PC-3 (cell line): ENCODE measurements around the gene UNC13A. TPM values are rescaled to one million over a fixed set of nuclear protein-coding genes. Genes with fewer than 3 reads are reported as not detected.

Experiments
- ATAC-seq: fragments of 200-7000 bp; cut with Tn5 transposase; 2 replicates; pipeline ENCODE4 v1.9.1; 2020; ENCODE audit warnings: mild to moderate bottlenecking, moderate library complexity
- BruUV-seq: library from RNA; stranded (reverse); fragments of 400-500 nt; replicated peaks from 2 replicates; lab custom pipeline; 2021; lab: Mats Ljungman, UMichigan
- CTCF ChIA-PET: fragments of 300-600 bp; sonication (Branson Sonifier 250); formaldehyde crosslinking; loops from one replicate; lab custom pipeline; 2022; ENCODE audit warnings: antibody characterized with exemption; lab: Charles Lee
- POLR2A ChIA-PET: fragments of 300-600 bp; sonication (Branson Sonifier 250); formaldehyde crosslinking; loops from one replicate; lab custom pipeline; 2022; ENCODE audit warnings: antibody characterized with exemption; ENCODE audit not compliant: unreplicated experiment; lab: Charles Lee
- DNase-seq: peaks from one replicate; pipeline ENCODE4 v3.0.0-alpha.2; 2015
- H2AFZ ChIP-seq: fragments of 300-600 bp; sonication (generic); 2 replicates; pipeline ENCODE4 v1.6.0; 2016; ENCODE audit warnings: antibody characterized with exemption, low read length
- H3F3A ChIP-seq: fragments of 300-600 bp; sonication (generic); one replicate; pipeline ENCODE4 v1.6.0; 2017; ENCODE audit warnings: antibody characterized with exemption, low read length, control low read depth, mild to moderate bottlenecking; ENCODE audit not compliant: unreplicated experiment
- H3K27ac ChIP-seq: fragments of 300-600 bp; sonication (generic); 2 replicates; pipeline ENCODE4 v1.5.1; 2016; ENCODE audit warnings: mild to moderate bottlenecking, low read length
- H3K27me3 ChIP-seq: fragments of 300-600 bp; sonication (generic); 2 replicates; pipeline ENCODE4 v1.6.1; 2016; ENCODE audit warnings: low read length, mixed read lengths
- H3K36me3 ChIP-seq: fragments of 300-600 bp; sonication (generic); 2 replicates; pipeline ENCODE4 v1.6.1; 2016; ENCODE audit warnings: low read depth, mixed run types, low read length, mixed read lengths
- H3K4me1 ChIP-seq: fragments of 300-600 bp; sonication (generic); 2 replicates; pipeline ENCODE4 v1.5.1; 2016; ENCODE audit warnings: low read length; ENCODE audit not compliant: insufficient read depth
- H3K4me2 ChIP-seq: fragments of 300-600 bp; sonication (generic); 2 replicates; pipeline ENCODE4 v1.6.0; 2016; ENCODE audit warnings: low read length
- H3K4me3 ChIP-seq: fragments of 300-600 bp; sonication (generic); 2 replicates; pipeline ENCODE4 v1.5.1; 2016; ENCODE audit warnings: mild to moderate bottlenecking, low read length, mixed read lengths
- H3K79me2 ChIP-seq: fragments of 300-600 bp; sonication (generic); 2 replicates; pipeline ENCODE4 v1.6.1; 2017; ENCODE audit warnings: low read length, mixed read lengths
- H3K9ac ChIP-seq: fragments of 300-600 bp; sonication (generic); 2 replicates; pipeline ENCODE4 v1.6.0; 2016; ENCODE audit warnings: mild to moderate bottlenecking, low read length
- H3K9me2 ChIP-seq: fragments of 300-600 bp; sonication (generic); replicated peaks from 2 replicates; pipeline ENCODE4 v1.6.1; 2016; ENCODE audit warnings: mixed run types, low read length, mixed read lengths
- H3K9me3 ChIP-seq: fragments of 300-600 bp; sonication (generic); 2 replicates; pipeline ENCODE4 v1.6.1; 2016; ENCODE audit warnings: low read length, mixed read lengths
- H4K20me1 ChIP-seq: fragments of 300-600 bp; sonication (generic); 2 replicates; pipeline ENCODE4 v1.6.1; 2016; ENCODE audit warnings: low read length, mixed read lengths
- CTCF ChIP-seq: fragments of 300-600 bp; sonication (generic); conservative IDR thresholded peaks from 2 replicates; pipeline ENCODE4 v1.5.1; 2017; ENCODE audit warnings: antibody characterized with exemption, low read depth, mild to moderate bottlenecking, low read length
- EZH2 ChIP-seq: fragments of 300-600 bp; sonication (generic); IDR thresholded peaks from one replicate; pipeline ENCODE4 v1.6.1; 2017; ENCODE audit warnings: antibody characterized with exemption, mild to moderate bottlenecking, low read length; ENCODE audit not compliant: unreplicated experiment
- EZH2phosphoT487 ChIP-seq: fragments of 300-600 bp; sonication (generic); IDR thresholded peaks from 2 replicates; pipeline ENCODE4 v1.6.1; 2018; ENCODE audit warnings: mild to moderate bottlenecking, antibody characterized with exemption, low read length, borderline replicate concordance
- intact Hi-C: fragments of 100-400 bp; cut with micrococcal nuclease; formaldehyde crosslinking; loops from 2 replicates; pipeline ENCODE4 v1.9.0; 2023
- total RNA-seq: library from RNA; depleted of rRNA; stranded (reverse); fragments of >200 nt; gene quantifications from 2 replicates; pipeline ENCODE4 v1.2.3, GENCODE V29; 2014

UNC13A gene
- total RNA-seq, 1 experiment from 2014 or later, result not detected

DNA sequence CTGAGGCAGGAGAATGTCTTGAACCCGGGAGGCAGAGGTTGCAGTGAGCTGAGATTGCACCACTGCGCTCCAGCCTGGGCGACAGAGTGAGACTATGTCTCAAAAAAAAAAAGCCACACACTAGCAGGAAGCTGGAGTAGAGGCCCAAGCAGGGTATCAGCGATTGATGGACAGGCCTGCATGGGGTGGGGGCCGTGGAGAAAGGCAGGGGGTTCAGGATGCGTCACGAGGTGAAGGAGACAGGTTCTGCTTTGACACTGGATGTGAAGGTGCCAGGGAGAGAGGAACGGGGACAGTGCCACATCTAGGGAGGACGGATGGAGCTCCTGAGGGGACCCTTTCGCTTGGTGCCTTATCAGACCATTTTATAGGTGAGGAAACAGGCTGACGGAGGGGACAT lies 125.6 kb downstream of the UNC13A start:
- POLR2A ChIA-PET, result interaction anchor here (0.6 kb wide), 1 partner anchor 157 kb away, joined by 4 read pairs; the partner anchor contains the start of gene MAP1S
- Histone ChIP-seq H3K36me3 (peaks cover 17% of the 10 kb centered on the region; the same call in 1 of the 2 replicates), H3K9me2 (no peaks in the 10 kb centered on the region), H3K4me1 (no peaks in the 10 kb centered on the region), H3K4me3 (no peak overlapping the region), H3K9ac (no peak overlapping the region), H2AFZ (no peak overlapping the region), H3K27ac (no peak overlapping the region), H3K9me3 (no peaks in the 10 kb centered on the region), H4K20me1 (no peaks in the 10 kb centered on the region), H3K4me2 (no peak overlapping the region), H3K79me2 (peaks cover under 1% of the 10 kb centered on the region), H3F3A (no peaks in the 10 kb centered on the region), H3K27me3 (no peaks in the 10 kb centered on the region)
- BruUV-seq, result no TSS peak
- DNase-seq (no peak), ATAC-seq (no peak)
- CTCF ChIA-PET, result no interaction called here
- intact Hi-C loops, result no loop called here
- TF ChIP-seq EZH2phosphoT487, result no peak
- no peak for TF ChIP-seq EZH2
- no peak for TF ChIP-seq CTCF

DNA sequence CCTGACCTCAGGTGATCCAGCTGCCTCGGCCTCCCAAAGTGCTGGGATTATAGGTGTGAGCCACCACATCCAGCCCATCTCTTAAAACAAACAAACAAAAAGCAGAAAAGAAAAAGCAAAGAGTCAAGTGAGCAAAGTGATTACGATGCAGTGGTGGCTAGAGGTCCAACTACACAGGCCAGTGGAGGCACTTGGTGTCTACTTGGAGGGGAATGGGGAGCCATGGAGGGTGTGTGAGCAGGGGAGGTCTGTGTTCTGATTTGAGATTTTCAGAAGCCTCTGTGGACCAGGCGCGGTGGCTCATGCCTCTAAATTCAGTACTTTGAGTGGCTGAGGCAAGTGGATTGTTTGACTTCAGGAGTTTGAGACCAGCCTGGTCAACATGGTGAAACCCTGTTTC lies 126.1 kb downstream of the UNC13A start:
- Histone ChIP-seq H3K27ac (no peak overlapping the region), H3K9me3 (no peaks in the 10 kb centered on the region), H3K4me2 (no peak overlapping the region), H3K9me2 (no peaks in the 10 kb centered on the region), H3K79me2 (peaks cover 6% of the 10 kb centered on the region), H3F3A (no peaks in the 10 kb centered on the region), H2AFZ (no peak overlapping the region), H3K9ac (no peak overlapping the region), H3K4me1 (0 out of 2 replicates have a peak, but pooled peaks cover under 1% of the 10 kb centered on the region), H3K27me3 (no peaks in the 10 kb centered on the region), H3K4me3 (no peak overlapping the region), H3K36me3 (peaks cover 17% of the 10 kb centered on the region; the same call in 1 of the 2 replicates), H4K20me1 (no peaks in the 10 kb centered on the region)
- DNase-seq (no peak), ATAC-seq (no peak)
- ChIA-PET POLR2A (no interaction called here), CTCF (no interaction called here)
- TF ChIP-seq EZH2phosphoT487, result no peak
- no TSS peak for BruUV-seq
- intact Hi-C loops, result no loop called here

DNA sequence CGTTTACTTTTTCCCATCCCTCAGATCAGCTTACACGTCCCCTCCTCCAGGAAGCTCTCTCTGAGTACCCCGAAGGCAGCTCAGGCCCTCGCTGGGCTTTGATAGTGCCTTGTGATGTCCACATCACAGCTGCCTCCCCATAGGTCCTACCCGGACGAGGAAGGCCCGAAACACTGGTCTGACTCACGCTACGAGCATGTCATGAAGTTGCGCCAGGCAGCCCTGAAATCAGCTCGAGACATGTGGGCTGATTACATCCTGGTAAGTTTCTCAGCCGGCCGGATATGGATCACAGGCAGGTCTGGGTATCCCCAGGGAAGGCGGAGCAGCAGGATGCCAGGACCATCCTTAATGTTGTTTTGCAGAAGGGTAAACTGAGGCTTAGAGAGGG lies 128.0 kb downstream of the UNC13A start:
- Histone ChIP-seq H3K36me3 (peaks cover 17% of the 10 kb centered on the region; the same call in 1 of the 2 replicates), H3K9ac (no peak overlapping the region), H3F3A (no peaks in the 10 kb centered on the region), H3K4me1 (peaks cover 7% of the 10 kb centered on the region), H3K9me3 (no peaks in the 10 kb centered on the region), H4K20me1 (no peaks in the 10 kb centered on the region), H3K9me2 (no peaks in the 10 kb centered on the region), H3K4me3 (no peak overlapping the region), H3K27ac (no peak overlapping the region), H3K27me3 (no peaks in the 10 kb centered on the region), H3K79me2 (peaks cover 20% of the 10 kb centered on the region), H2AFZ (no peak overlapping the region), H3K4me2 (no peak overlapping the region)
- no TSS peak for BruUV-seq
- intact Hi-C loops, result no loop called here
- ChIA-PET CTCF (no interaction called here), POLR2A (no interaction called here)
- TF ChIP-seq EZH2 (no peak), CTCF (no peak), EZH2phosphoT487 (no peak)
- ATAC-seq, result no peak
- DNase-seq, result no peak
